ENCODE data around the gene DEK.
"Not testable (repeated sequence)": the region's sequence is repeated elsewhere in the genome, so short reads cannot be mapped to it uniquely, and the experiment has no call there.

The DEK gene, protein sequence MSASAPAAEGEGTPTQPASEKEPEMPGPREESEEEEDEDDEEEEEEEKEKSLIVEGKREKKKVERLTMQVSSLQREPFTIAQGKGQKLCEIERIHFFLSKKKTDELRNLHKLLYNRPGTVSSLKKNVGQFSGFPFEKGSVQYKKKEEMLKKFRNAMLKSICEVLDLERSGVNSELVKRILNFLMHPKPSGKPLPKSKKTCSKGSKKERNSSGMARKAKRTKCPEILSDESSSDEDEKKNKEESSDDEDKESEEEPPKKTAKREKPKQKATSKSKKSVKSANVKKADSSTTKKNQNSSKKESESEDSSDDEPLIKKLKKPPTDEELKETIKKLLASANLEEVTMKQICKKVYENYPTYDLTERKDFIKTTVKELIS

DNA sequence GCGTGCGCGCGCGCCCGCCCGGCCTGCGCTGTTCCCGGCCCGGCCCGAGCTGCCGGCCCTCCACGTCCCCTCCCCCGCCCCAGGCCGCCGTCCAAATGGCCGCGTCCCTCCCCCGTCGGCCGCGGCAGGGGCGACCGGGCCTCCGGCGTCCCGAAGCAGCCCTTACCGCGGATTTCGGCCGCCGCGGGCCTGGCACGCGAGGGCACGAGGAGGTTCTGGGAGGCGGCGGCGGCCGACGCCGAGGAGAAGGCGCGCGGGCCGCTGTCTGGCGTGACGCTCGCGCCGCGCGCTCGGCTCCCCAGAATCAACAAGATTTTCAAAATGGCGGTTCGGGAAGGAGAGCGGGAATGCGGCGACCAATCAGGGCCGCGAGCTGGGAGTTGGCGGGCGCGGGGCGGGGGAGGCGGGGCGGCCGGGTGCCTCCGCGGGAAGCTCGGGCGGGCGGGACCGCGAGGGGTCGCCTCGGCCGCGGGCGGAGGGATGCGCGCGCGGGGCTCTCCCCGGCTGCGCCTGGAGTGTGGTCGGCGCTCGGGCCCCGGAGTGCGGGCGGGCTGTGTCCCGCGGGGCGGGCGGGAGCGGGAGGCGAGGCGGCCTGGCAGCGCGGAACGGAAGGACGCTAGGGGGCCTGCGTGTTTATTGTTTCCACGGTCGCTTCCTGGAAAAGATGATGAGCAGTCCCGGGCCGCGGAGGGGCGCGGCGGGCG is at the start of gene DEK:
Gene DEK, minus strand, starts transcription at position 312 of the 704 bp plus-strand sequence. CDS start 543 bp downstream, outside the sequence.
- peak; percentile 86 for DNase-seq (ENCODE audit: low spot score)

DNA sequence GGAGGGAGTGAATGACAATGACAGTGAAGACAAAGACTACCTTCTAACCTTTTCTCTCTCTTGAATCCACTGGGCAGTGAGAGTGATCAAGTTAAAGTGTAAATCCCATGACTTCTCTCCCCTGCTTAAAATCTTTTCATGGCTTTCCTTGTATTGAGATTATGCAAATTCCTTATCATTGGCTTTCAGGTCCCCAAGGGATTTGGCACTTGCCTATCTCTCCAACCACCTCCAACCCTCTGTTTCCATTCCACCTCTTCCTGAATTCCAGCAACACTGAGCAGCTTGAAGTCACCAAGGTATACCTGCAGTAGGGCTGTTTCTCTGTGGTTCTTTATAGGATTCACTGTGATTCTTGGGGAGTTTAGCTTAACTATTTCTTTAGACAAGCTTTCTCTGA is 48.0 kb upstream of the DEK start:
- DNase-seq (ENCODE audit: low spot score) = no peak

DNA sequence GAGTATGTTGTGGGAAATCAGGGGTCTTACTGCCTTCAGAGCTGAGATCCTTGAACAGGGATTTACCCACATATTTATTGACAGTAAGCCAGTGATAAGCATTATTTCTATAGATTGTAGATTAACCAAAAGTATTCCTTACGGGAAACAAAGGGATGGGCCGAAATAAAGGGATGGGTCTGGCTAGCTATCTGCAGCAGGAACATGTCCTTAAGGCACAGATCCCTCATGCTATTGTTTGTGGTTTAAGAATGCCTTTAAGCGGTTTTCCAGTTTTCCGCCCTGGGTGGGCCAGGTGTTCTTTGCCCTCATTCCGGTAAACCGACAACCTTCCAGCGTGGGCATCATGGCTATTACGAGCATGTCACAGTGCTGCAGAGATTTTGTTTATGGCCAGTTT is 45.7 kb upstream of the DEK start:
- DNase-seq (ENCODE audit: low spot score) = not testable (repeated sequence)

DNA sequence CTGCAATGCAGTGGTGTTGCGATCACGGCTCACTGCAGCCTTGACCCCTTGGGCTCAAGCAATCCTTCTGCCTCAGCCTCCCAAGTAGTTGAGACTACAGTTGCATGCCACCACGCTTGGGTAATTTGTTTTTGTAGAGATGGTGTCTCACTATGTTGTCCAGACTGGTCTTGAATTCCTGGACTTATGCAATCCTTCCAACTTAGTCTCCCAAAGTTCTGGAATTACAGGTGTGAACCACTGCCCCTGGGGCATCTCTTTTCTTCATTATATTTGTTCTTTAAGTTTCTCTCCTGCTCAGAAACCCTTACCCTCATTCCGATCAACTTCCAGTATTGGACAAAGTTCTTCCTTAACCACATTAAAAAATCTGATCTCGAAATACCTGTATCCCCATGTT is 44.7 kb upstream of the DEK start:
- no peak for DNase-seq (ENCODE audit: low spot score)

DNA sequence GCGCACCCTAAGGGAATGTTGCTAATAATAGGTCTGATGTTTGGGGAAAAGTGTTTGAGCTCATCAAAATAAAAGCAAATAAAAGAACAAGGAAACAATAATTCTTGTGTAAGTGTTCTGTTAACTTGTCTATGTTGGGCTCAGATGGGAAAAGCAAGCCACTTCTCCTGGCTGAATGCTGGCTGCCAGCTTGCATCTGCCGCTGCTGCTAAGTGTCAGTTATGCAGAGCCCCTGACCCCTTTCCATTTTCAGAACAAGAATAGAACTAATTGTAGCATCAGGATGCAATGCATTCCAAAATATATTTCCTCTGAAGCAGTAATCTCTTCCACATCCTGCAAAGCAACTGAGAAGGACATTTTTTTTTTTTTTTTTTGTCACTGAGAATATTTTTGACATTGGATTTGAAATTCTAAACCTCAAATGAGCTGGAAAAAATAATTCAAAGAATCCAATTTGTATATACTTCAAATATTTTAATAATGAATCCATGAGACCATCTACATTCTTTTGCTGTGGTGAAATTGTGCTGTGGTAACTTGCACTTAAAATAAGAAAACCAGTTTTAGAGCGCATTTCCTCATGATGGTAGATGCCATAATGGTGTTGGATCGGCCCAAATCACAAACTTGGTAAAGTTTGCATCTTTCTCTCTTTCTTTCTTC is 43.9 kb upstream of the DEK start:
- DNase-seq (ENCODE audit: low spot score) = no peak

DNA sequence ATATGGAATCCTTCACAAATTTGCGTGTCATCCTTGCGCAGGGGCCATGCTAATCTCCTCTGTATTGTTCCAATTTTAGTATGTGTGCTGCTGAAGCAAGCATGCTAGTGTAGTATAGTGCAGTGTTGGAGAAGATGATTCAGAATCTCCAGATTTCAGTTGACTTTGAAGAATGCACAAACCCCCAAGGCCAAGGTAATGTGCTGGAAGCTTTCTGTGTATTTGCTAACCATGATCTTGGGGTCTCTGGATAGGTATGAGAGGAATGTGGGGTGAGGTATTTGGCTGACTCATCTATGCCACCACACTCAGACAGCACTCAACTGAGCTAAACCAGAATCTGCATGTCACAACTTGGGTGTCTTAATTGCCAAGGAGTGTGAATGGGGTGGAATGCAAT is 42.6 kb upstream of the DEK start:
- no peak for DNase-seq (ENCODE audit: low spot score)

DNA sequence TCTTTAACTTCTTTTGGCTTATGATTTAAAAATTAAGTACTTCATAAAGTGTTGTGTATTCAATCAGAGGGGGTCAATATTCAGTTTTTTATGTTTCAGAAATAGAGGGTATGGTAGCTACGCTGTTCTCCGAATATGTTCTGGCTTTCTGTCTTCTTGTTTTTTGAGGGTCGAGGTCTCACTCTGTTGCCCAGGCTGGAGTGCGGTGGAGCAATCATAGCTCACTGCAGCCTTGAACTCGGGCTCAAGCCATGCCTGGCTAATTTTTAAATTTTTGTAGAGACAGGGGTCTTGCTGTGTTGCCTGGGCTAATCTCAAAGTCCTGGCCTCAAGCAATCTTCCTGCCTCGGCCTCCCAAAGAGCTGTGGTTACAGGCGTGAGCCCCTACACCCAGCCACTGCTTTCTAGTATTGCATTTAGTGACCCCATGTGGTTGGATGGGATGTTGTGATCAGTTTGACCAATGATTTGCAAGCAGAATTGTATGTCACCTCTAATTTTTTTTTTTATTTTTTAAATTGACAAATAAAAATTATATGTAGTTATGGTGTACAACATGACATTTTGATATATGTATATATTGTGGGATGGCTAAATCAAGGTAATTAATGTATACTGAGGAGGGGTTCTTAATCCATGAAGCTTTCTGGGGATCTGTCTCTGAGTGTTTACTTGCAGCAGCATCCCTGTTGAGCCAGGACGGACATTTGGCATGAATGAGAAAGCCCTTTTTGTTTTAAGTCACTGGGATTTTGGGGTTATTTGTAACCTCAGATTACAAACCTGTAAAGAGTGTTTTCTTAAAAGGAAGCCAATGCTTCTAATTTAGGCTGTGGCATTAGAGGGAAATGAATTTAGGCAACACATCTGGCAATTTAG is 38.5 kb upstream of the DEK start:
- no peak for DNase-seq (ENCODE audit: low spot score)

DNA sequence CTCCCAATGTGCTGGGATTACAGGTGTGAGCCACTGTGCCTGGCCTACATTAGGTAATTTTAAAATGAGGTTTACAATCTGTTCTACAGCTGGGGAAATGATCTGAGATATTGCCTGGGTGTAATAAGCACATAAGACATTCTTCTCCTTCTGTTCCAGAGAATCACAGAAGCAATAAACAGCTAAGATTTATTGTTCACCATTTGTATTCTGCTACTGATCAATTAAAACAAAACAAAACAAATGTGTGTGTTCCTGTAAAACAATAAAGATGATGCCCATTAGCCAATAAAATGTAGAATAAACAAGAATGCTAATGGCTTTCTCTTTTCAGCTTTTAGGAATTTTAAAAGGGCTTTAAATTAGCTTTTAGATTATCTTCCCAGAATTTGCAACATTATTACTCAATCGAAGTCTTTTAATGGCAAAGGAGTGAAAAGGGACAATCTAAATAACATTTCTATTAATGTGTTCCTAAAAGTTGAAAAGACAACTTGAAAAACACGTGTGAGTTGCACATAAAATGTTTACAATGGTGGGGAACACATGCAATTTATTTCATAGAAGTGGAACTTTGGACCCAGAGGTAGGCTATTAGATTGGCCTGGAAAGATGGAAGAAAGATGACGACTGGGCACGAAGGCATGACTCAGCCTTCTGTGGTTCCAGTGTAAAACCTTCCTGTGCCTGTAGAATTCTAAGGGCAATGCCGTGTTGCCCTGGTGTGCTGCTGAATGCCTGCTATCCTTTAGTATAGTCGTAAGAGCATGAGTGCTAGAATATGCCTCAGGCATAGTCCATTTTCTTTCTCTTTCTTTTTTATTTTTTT is 29.0 kb upstream of the DEK start:
- DNase-seq (ENCODE audit: low spot score) = no peak

DNA sequence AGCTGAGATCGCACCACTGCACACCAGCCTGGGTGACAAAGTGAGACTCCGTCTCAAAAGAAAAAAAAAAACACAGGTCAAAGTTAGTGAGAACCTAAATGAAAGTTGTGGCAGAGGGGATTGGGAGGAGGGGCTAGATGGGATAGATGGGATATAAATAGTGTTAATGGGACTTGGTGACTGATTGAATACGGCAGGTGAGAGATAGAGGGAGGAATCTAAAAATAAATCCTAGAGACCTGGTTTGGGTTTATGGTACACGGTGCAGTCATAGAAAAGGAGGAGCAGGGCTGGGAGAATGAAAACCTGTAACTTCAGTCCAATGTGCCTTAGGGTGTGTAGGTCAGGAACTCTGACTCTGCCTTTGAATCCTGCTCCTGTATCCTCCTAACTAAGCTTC is 25.0 kb upstream of the DEK start:
- DNase-seq (ENCODE audit: low spot score) = no peak

DNA sequence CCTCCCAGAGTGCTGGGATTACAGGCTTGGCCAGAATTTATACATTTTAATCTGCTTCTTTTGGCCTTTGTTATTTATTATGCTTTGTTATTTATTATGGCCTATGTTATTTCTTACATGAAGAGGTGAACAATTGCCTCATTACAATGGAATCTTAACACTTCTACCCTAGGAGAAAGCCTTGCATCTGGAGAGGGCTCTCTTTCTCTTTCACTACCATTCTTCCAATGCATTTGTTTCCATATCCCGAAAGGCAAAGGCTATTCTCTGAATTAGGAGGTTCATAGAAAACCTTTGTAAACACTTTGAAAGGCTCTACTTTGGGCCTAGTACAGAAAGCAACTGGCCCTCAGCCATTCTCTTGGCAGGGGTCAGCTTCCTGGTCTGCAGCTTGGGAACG is 19.9 kb upstream of the DEK start:
- no peak for DNase-seq (ENCODE audit: low spot score)

DNA sequence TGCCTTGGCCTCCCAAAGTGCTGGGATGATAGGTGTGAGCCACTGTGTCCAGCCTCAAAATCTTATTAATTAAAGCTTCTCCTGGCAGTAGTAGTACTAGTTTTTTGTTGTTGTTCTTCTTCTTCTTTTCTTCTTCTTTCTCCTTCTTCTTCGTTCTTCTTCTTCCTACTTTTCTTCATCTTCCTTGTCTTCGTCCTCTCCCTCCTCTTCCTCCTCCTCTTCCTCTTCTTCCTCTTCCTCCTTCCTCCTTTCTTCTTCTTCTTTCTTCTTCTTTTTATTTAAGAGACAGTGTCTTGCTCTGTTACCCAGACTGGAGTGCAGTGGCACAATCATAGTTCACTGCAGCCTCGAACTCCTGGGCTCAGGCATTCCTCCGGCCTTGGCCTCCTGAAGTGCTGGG is 17.2 kb upstream of the DEK start:
- DNase-seq (ENCODE audit: low spot score) = no peak

DNA sequence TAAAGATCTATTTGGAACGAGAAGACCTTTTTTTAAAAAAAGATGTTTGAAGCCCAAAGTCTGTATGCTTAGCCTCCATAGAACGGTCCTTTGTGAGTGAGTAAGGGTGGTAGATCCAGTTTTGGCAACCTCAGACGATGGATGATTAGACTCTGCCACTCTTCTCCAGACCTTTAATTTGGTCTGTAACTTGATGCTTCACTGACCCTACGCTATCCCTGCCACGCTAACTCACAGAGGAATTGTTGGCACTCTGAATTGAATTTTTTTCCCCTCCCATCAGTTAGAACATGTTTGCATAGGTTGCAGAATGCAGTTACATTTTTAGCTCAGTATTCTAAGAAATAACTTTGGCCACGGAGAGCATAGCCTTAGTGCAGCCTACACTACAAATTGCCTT is 15.8 kb upstream of the DEK start:
- DNase-seq (ENCODE audit: low spot score) = no peak

DNA sequence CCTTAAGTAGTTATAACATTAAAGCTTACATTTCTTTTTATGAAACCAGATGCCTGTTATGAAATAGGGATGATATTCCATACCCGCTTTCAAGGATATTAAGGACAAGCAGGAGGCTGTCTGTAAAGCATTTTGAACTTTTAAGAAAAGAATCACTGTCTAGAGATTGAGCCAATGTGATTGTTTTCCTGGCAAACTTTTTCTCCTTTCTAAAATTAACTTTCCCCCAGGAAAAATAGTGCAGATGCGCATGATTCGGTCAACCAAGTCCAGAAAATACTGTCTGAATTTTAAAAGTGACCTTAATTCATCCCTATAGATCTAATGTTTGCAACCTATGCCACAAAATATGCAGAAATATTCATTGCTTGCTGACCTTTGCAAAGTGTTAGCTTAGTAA is 15.1 kb upstream of the DEK start:
- DNase-seq (ENCODE audit: low spot score) = no peak

DNA sequence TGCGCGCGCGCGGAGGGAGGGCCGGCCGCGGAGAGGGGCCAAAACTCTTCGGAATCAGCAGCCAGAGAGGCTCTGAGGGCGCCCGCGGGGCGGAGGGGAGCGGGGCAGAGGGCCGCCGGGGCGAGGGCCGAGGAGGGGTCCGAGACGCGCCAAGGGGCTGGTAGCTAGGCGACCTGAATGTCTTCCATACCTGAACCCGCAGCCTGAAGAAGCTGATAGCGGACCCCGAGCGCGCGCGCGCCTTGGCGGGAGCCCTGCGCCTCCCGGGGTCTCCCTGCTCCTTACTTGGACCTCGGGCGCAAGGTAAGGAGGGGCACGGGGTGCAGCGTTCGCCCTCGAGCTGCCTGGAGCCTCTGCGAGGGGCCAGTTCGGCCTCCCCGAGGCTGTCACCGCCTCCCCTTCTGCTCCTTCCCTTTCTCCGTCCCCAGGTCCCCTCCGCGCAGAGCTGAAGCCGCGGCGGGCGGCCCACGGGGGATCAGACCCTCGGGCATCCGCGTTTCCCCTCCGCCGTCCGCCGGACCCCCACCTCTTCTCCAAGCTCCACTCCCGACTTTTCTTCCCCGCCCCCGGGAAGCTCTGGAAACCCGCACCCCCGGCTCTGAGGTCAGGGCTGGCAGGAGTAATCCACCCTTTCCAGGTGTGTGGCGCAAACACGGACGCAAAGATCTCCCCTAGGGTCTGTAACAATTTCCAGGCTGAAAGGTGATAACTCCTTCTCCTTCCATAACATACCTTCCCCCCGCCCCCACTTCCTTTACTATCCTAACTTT is 13.1 kb upstream of the DEK start:
- DNase-seq (ENCODE audit: low spot score) = no peak

DNA sequence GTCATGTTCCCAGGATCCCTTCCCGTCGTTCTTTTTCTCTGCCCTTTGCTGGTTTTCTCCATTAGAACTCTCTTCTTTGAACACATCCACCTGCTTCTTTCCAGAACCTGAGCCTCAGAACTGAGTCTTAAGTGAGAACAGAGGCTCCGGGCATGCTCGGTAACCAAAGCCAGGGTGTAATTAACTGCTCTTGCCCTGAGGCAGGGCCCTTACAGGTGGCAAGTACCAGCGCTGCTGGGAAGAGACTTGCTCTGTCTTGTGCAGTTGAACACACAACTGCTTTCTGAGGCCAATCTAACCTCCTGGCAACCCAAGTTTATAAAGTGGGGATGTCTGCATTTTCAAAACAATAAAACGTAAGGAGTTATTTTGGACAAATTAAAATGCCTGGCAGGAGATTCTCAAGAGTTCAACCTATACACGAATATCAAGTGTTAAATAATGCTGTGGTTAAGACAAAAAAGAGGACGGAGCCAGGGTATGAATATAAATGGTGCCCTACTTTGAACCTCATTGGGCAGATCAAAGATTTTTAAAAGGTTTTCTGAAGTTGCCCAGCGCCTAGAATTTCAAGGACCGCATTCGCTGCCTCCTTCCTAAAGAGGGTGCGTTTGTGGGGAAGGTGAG is 12.4 kb upstream of the DEK start:
- no peak for DNase-seq (ENCODE audit: low spot score)

DNA sequence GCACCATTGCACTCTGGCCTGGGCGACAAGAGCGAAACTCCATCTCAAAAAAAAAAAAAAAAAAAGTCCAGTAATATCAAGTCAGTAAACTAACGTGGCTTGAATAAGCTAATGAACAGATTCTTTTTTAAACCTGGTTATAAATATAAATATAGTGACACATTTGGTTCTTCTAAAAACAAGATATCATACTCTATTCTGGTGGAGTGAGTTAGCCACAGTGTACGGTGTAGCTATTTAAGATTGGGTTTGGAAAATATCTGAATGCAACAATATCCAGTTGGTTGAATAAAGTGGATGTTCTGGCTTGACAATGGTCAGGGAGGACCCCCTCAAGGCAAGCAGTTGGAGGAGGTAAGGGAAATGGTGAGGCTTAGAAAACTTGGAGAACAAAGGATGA is 5.9 kb upstream of the DEK start:
- DNase-seq (ENCODE audit: low spot score) = no peak

DNA sequence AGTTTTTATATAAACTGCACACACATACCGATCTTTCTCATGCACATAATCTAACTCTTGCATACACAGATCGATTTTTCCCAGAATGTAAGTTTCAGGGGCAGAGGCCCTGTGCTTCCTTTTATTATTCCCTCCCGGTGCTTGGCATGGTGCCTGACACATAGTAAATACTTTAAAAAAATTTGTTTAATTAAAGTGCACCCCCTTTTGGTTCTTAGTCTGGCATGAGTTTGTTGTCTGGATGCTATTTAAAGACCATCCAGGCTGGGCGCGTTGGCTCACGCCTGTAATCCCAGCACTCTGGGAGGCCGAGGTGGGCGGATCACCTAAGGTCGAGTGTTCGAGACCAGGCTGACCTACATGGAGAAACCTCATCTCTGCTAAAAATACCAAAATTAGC is 5.4 kb upstream of the DEK start:
- DNase-seq (ENCODE audit: low spot score) = no peak

DNA sequence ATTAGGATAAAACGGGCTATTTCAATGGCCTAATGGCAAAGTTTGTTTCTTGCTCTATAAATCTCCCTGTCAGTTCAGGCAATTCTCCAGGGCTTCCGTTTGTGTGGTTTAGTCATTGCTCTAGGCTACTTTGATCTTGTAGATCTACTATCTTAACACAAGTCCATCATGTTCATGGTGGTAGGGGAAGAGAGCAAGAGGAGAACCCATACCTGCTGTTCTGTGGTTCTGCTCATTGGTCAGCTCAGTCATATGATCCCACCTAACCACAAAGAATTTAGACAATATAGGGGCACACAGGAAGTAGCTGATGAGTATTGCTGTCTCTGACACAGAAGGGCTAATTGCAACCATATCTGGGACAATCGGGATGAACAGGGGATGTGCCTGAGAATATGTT is 4.9 kb upstream of the DEK start:
- no peak for DNase-seq (ENCODE audit: low spot score)

DNA sequence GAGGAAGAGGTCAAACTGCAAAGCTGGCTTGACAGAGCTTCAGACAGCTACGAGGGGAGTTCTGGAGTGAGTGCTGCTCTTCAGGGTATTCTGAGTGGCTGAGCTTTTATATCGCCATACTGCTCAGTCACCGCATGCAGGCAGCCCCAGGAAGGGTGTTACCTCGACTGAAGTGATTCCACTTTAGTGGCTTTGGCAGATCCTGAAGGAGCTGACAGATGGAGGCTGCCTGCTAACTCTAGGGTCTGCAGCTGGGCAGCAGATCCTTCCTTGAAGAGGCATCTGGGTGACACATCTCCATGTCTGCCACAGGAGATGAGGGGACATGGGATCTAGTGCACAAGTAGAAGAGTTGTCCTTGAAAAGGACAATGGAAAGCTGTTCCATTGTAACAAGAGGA is 3.7 kb upstream of the DEK start:
- no peak for DNase-seq (ENCODE audit: low spot score)

DNA sequence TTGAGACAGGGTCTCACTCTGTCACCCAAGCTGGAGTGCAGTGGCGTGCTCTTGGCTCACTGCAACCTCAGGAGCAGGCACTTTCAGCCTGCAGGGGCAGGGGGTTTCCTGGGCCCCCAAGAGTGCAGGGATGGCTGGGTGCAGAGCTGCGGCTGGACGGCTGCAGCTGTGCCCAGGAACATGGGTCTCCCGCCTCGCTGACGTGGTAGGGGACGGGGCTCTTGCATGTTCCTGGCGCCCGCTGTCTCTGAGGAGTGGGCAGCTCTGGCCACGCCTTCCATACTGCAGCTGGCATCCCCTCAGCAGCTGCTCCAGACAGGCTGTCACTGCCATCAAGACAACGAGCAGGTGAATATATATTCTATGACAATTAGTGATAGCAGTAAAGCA is 2.2 kb upstream of the DEK start:
- no peak for DNase-seq (ENCODE audit: low spot score)

Data from CD4-positive, alpha-beta T cell treated with Interleukin-15 for 4 hours (primary cell).